Measurements from ENCODE around the gene COPS3. TPM values are rescaled to one million over a fixed set of nuclear protein-coding genes. Genes with fewer than 3 reads are reported as not detected.

COPS3 gene
- total and polyA plus RNA-seq, 2 of the 4 experiments (the other 2 are of a cell fraction), result 71.4 to 144 TPM

GRCh38 chr17:17280613-17281549, at the start of gene COPS3 (continued):
- no peak for TF ChIP-seq NFE2L2 (IDR thresholded peaks at IDR 0.05; ENCODE audit: low read depth, low read length)
- TF ChIP-seq CHD1 (IDR thresholded peaks at IDR 0.05; ENCODE audit: low read depth, low read length), result no peak
- TF ChIP-seq BHLHE40 (IDR thresholded peaks at IDR 0.05; ENCODE audit: low read depth, low read length), result peak; percentile 63
- peak; percentile 89 for TF ChIP-seq MAFK (IDR thresholded peaks at IDR 0.05; ENCODE audit: low read depth, low read length)
- 0 out of 2 replicates have a peak, but pooled peaks have one; percentile 37 for TF ChIP-seq RFX5 (IDR thresholded peaks at IDR 0.05; ENCODE audit: low read depth, low read length)
- TF ChIP-seq RCOR1 (IDR thresholded peaks at IDR 0.05; ENCODE audit: insufficient replicate concordance, low read length), result peak; percentile 15

GRCh38 chr17:17328251-17328650, 47.2 kb upstream of the COPS3 start:
- H3K9ac ChIP-seq (ENCODE audit: low read depth, low read length), result no peak overlapping the region
- BruUV-seq (replicated peaks), result no TSS peak
- H3K18ac ChIP-seq (ENCODE audit: low read depth, low read length), result no peak overlapping the region
- ATAC-seq (ENCODE audit: low read depth), result no peak
- DNase-seq, result no peak
- no peak overlapping the region for H2AFZ ChIP-seq (replicated peaks; ENCODE audit: low read length, poor library complexity)
- H3K9me3 ChIP-seq (ENCODE audit: control insufficient read depth, insufficient read depth, low read length), result no peaks in the 10 kb centered on the region
- H3K4ac ChIP-seq (ENCODE audit: low read depth, low read length), result no peak overlapping the region
- H3K4me1 ChIP-seq (ENCODE audit: control insufficient read depth, insufficient read depth, low read length), result no peaks in the 10 kb centered on the region
- H3K79me1 ChIP-seq (ENCODE audit: low read depth in 1 of 2, low read length in 2 of 2), result no peaks in the 10 kb centered on the region
- H4K5ac ChIP-seq (ENCODE audit: low read depth, low read length), result no peak overlapping the region
- H4K91ac ChIP-seq (ENCODE audit: insufficient read depth, low read depth, low read length), result no peak overlapping the region
- in situ Hi-C loops (cut with MboI; ENCODE audit: low sequenced_read_pairs), result no loop called here
- H2BK15ac ChIP-seq (ENCODE audit: low read depth, low read length), result no peak overlapping the region
- no peaks in the 10 kb centered on the region for H3K9me1 ChIP-seq (ENCODE audit: insufficient read depth, low read length)
- H3K4me3 ChIP-seq (ENCODE audit: insufficient read depth, low read depth, low read length), result no peak overlapping the region
- dilution Hi-C loops (cut with HindIII; ENCODE audit: low sequenced_read_pairs, unreplicated experiment), result no loop called here
- no peak overlapping the region for H4K8ac ChIP-seq (ENCODE audit: low read depth in 2 of 2, low read length in 2 of 2)
- H4K20me1 ChIP-seq (ENCODE audit: insufficient read depth, low read length), result no peaks in the 10 kb centered on the region
- H2BK20ac ChIP-seq (ENCODE audit: low read depth, low read length), result no peak overlapping the region
- no peak overlapping the region for H2BK5ac ChIP-seq (ENCODE audit: low read depth, low read length, poor library complexity, severe bottlenecking)
- POLR2A ChIA-PET (ENCODE audit: unreplicated experiment), result no interaction called here
- CTCF ChIA-PET, result no interaction called here
- H3K56ac ChIP-seq (ENCODE audit: extremely low read depth, insufficient read depth, low read length), result no peak overlapping the region
- intact Hi-C loops (cut with micrococcal nuclease), result no loop called here
- peaks cover 3% of the 10 kb centered on the region for H3K27me3 ChIP-seq (ENCODE audit: control insufficient read depth, insufficient read depth, low read length)
- H3K4me2 ChIP-seq (ENCODE audit: low read depth, low read length), result no peak overlapping the region
- H3K14ac ChIP-seq (replicated peaks; ENCODE audit: low read depth, low read length), result no peak overlapping the region
- H3K27ac ChIP-seq (ENCODE audit: insufficient read depth, low read length), result no peak overlapping the region
- no peak overlapping the region for H2AK5ac ChIP-seq (ENCODE audit: low read depth, low read length)
- H3K23ac ChIP-seq (ENCODE audit: low read depth, low read length), result no peak overlapping the region
- no peak overlapping the region for H2AK9ac ChIP-seq (replicated peaks; ENCODE audit: low read depth, low read length, poor library complexity)
- no peak overlapping the region for H2BK120ac ChIP-seq (ENCODE audit: low read depth, low read length)
- TF ChIP-seq POLR2A (IDR thresholded peaks at IDR 0.05; ENCODE audit: low read depth, low read length), result no peak
- TF ChIP-seq ELK1 (IDR thresholded peaks at IDR 0.05; ENCODE audit: borderline replicate concordance, low read depth, low read length), result no peak
- TF ChIP-seq MAFK (IDR thresholded peaks at IDR 0.05; ENCODE audit: low read depth, low read length), result no peak
- TF ChIP-seq MAZ (IDR thresholded peaks at IDR 0.05; ENCODE audit: borderline replicate concordance, low read depth, low read length), result no peak
- TF ChIP-seq RAD21 (IDR thresholded peaks at IDR 0.05; ENCODE audit: low read length), result no peak
- TF ChIP-seq CHD1 (IDR thresholded peaks at IDR 0.05; ENCODE audit: low read depth, low read length), result no peak
- TF ChIP-seq CEBPB (IDR thresholded peaks at IDR 0.05; ENCODE audit: low read depth, low read length), result no peak
- no peak for TF ChIP-seq CTCF (conservative IDR thresholded peaks at IDR 0.05; ENCODE audit: low read depth, low read length)
- WGBS, 2 experiments (ENCODE audit: extremely low coverage in 2 of 2, insufficient read length in 1 of 2), result no CpG with 5 or more reads among the region's 8 CpGs
- no peaks in the 10 kb centered on the region for H3K36me3 ChIP-seq (ENCODE audit: control insufficient read depth, insufficient read depth, low read length)
